ENCODE results near the gene IFT122. TPM values are rescaled to one million over a fixed set of nuclear protein-coding genes. Genes with fewer than 3 reads are reported as not detected.

IFT122 gene
- total RNA-seq, 1 donor from 2014 or later, result 51.1 TPM

- H3K36me3 ChIP-seq, result no peaks in the 10 kb centered on the region
- H3K27ac ChIP-seq, result no peak overlapping the region
- H3K9me3 ChIP-seq, result no peaks in the 10 kb centered on the region
- H3K4me3 ChIP-seq, result no peak overlapping the region
- no peaks in the 10 kb centered on the region for H3K27me3 ChIP-seq
- DNase-seq (ENCODE audit: low spot score in 2 of 2), result no peak
- peaks cover 0 to 6% of the 10 kb centered on the region in 2 donors for H3K4me1 ChIP-seq
- intact Hi-C loops (cut with DNase I), result no loop called here
- TF ChIP-seq CTCF (IDR thresholded peaks at IDR 0.05), result no peak
Observed at GRCh38 chr3:129424185-129424841, 15.7 kb upstream of the IFT122 start.

GRCh38 chr3:129425213-129425612 lies 14.8 kb upstream of the IFT122 start:
- H3K27ac ChIP-seq, result no peak overlapping the region
- no peaks in the 10 kb centered on the region for H3K36me3 ChIP-seq
- no peaks in the 10 kb centered on the region for H3K27me3 ChIP-seq
- no peak for TF ChIP-seq CTCF (IDR thresholded peaks at IDR 0.05)
- intact Hi-C loops (cut with DNase I), result no loop called here
- no peak overlapping the region for H3K4me3 ChIP-seq
- H3K4me1 ChIP-seq, result peaks cover 0 to 6% of the 10 kb centered on the region in 2 donors
- no peaks in the 10 kb centered on the region for H3K9me3 ChIP-seq
- no peak for DNase-seq (ENCODE audit: low spot score in 2 of 2)

GRCh38 chr3:129425619-129426018 lies 14.4 kb upstream of the IFT122 start:
- intact Hi-C loops (cut with DNase I), result no loop called here
- TF ChIP-seq CTCF (IDR thresholded peaks at IDR 0.05), result no peak

GRCh38 chr3:129428007-129428375 lies 12.0 kb upstream of the IFT122 start:
- intact Hi-C loops (cut with DNase I), result loop anchor here (1.0 kb wide), 2 partner anchors 11 to 29 kb away; partner anchors contain the start of gene MBD4
- Histone ChIP-seq H3K27me3 (no peaks in the 10 kb centered on the region), H3K27ac (no peak overlapping the region), H3K9me3 (no peaks in the 10 kb centered on the region), H3K4me1 (peaks cover 0 to 6% of the 10 kb centered on the region in 2 donors), H3K4me3 (peak overlapping the region; percentile 55 to 61), H3K36me3 (peaks cover 23 to 27% of the 10 kb centered on the region in 2 donors)
- no peak for DNase-seq (ENCODE audit: low spot score in 2 of 2)
- TF ChIP-seq CTCF (IDR thresholded peaks at IDR 0.05), result no peak

More at GRCh38 chr3:129425619-129426018, 14.4 kb upstream of the IFT122 start:
- no peak overlapping the region for H3K4me3 ChIP-seq
- peaks cover 0 to 6% of the 10 kb centered on the region in 2 donors for H3K4me1 ChIP-seq
- DNase-seq (ENCODE audit: low spot score in 2 of 2), result no peak
- no peak overlapping the region for H3K27ac ChIP-seq
- peaks cover 2 to 3% of the 10 kb centered on the region in 2 donors for H3K36me3 ChIP-seq
- no peaks in the 10 kb centered on the region for H3K9me3 ChIP-seq
- H3K27me3 ChIP-seq, result no peaks in the 10 kb centered on the region

GRCh38 chr3:129428376-129429079 lies 11.5 kb upstream of the IFT122 start, which contains the start of gene EFCAB12:
EFCAB12 (minus strand) TSS chr3:129428636; CDS start chr3:129428488, 148 bp downstream.
- intact Hi-C loops (cut with DNase I), result loop anchor here (1.0 kb wide), 2 partner anchors 11 to 29 kb away; partner anchors contain the start of gene MBD4
- Histone ChIP-seq H3K36me3 (peaks cover 25 to 32% of the 10 kb centered on the region in 2 donors), H3K4me1 (peaks cover 0 to 6% of the 10 kb centered on the region in 2 donors), H3K27ac (peak within 1 kb of the TSS; percentile 49 to 52), H3K27me3 (no peaks in the 10 kb centered on the region), H3K9me3 (no peaks in the 10 kb centered on the region), H3K4me3 (peak within 1 kb of the TSS; percentile 55 to 61)
- peak; percentile 83 to 97 for DNase-seq (ENCODE audit: low spot score in 2 of 2)
- TF ChIP-seq CTCF (IDR thresholded peaks at IDR 0.05), result no peak

Measured in ascending aorta (tissue), 2 donors.